ENCODE measurements around the gene ACVR1.

The ACVR1 gene

DNA sequence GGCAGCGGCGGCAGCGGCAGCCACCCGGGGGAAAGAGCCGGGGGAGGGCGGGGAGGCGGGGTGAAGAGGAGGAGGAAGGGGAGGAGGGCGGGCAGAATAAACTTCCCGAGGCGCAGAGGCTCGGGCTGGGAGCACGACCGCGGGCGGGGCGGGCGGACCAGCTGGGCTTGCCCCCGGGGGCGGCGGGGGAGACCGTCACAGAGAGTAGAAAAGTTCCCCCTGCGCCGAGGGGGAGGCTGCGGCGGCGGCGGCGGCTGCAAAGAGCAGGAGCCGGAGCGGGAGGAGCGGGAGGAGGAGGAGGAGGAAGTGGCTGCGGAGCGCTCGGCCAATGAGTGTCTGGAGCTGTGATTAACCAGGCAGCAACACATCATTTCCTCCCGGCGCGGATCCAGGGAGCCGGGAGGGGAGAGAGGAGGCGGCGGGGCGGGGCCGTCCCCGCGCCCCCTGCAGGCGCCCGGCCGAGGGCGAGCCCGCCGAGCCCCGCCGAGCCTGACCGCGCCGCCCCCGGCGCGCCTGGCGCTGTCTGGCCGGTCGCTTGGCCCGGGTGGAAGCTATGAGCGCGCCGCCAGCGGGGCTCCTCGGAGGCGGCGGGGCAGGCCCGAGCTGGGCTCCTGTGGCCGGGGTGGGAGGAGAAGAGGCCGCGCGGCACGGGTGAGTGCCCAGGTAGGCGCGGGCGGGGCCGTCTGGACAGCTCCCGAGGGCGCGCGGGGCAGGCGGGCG is at the start of gene ACVR1:
ACVR1 (minus strand) TSS at position 265 of the 720 bp plus-strand sequence. CDS start 76,837 bp downstream, outside the sequence.
- peak; percentile 50 to 85 (median 71) for DNase-seq (ENCODE audit: low read depth in 3 of 3)

DNA sequence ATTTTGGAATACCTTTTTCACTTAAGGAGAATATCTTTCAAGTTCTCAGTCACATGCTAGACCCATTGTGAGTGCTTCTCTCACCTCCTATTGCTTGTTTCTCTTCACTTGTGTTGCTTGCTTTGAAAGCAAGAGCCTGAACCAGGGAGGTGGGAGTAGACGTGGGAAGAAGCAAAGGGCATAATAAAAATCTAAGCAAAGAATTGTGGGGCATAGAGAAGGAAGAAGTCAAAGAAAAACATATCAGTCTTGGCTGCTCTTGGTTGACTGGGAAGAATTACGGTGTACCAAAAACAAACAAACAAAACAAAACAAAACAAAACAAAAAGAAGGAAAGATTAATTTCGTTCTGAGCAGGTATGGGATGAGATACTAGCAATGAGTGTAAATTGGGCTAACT is 48.9 kb upstream of the ACVR1 start:
- DNase-seq (ENCODE audit: low read depth in 3 of 3), result no peak

GRCh38 chr2:157923598-157924217 is 47.6 kb upstream of the ACVR1 start:
- DNase-seq (ENCODE audit: low read depth in 3 of 3), result no peak

DNA sequence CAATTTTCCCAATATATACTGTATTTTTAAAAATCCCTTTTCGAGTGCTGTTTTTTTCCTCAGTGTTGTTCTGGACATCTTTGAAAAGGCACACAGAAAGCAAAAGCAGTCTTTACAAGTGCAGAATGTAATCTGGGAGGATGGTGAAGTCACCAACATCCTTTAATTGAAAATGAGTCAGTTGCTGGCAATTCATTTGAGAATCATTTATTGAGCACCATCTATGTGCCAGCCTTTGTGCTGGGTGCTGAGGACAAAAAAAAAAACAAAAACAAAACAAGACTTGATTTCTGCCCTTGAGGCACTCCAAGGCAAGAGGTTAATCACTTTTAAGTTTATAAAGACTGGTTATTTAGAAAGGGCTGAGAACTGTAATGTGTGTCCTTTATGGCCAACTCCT is 46.7 kb upstream of the ACVR1 start:
- DNase-seq (ENCODE audit: low read depth in 3 of 3), result no peak

- no peak for DNase-seq (ENCODE audit: low read depth in 3 of 3)
Observed at GRCh38 chr2:157922336-157922735, 46.2 kb upstream of the ACVR1 start.

DNA sequence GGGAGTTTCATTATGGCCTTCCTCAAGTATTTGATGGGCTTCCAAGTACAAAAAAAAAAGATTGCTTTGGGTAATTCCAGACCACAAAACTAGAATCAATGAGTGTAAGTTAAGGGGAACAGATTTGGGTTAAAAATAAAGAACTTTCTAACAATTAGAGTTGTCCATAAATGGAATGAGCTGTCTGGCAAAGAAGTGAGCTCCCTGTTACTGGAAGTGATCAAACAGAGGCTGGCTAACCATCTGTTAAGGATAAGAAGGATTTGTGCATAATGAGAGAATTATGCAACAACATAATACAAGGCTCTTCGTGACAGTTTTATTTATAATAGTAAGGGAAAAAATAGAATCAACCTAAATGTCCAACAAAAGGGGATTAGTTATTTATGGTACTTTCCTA is 44.6 kb upstream of the ACVR1 start:
- no peak for DNase-seq (ENCODE audit: low read depth in 3 of 3)

DNA sequence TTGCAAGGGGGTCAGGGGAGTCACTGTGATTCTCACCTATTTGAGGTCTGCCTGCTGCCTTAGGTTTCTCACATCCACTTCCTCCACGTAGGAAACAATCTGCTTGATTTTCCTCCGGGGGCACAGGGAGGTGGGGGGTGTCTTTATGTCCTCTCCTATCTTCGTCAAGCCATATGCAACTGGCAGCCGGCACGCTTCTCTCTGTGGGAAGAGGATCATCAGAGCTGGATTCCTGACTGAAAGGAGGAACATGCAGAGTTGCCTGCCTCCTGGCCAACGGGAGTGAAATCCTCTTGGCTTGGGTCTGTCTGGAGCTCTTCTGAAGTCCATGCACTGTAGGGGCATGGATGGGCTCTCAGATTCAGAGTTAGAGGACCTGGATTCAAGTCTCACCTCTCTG is 43.1 kb upstream of the ACVR1 start:
- DNase-seq (ENCODE audit: low read depth in 3 of 3), result no peak

- no peak for DNase-seq (ENCODE audit: low read depth in 3 of 3)
Observed at GRCh38 chr2:157918319-157918718, 42.2 kb upstream of the ACVR1 start.

GRCh38 chr2:157911750-157912149 is 35.6 kb upstream of the ACVR1 start:
- DNase-seq (ENCODE audit: low read depth in 3 of 3), result no peak

- no peak for DNase-seq (ENCODE audit: low read depth in 3 of 3)
Observed at GRCh38 chr2:157911246-157911645, 35.1 kb upstream of the ACVR1 start.

DNA sequence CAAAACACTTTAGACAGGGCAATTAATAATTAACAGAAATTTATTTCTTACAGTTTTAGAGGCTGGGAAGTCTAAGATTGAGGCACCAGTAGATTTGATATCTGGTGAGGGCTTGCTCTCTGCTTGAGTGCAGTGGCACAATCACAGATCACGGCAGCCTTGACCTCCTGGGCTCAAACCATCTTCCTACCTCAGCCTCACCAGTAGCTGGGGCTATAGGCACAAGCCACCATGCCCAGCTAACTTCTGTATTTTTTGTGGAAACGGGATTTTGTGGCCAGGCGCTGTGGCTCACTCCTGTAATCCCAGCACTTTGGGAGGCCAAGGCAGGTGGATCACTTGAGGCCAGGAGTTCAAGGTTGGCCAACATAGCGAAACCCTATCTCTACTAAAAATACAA is 29.0 kb upstream of the ACVR1 start:
- no peak for DNase-seq (ENCODE audit: low read depth in 3 of 3)

DNA sequence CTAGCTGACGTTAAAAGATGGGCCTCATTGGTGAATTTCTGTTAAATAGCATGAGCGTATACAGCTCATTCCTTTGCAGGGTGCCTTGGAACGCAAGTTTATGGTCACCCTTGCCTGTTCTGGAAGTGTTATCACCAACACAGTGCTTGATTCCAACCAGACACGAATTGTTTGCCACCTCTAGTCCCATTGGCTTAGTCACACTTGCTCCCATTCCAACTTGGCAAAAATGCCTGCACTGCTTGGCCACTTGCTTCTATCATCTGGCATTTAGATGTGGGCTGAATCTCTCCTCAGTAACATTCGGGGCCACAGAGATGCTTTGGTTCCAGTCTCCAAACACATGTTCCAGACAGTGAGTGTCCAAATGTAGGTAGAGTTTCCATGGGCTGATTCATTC is 27.5 kb upstream of the ACVR1 start:
- no peak for DNase-seq (ENCODE audit: low read depth in 3 of 3)

DNA sequence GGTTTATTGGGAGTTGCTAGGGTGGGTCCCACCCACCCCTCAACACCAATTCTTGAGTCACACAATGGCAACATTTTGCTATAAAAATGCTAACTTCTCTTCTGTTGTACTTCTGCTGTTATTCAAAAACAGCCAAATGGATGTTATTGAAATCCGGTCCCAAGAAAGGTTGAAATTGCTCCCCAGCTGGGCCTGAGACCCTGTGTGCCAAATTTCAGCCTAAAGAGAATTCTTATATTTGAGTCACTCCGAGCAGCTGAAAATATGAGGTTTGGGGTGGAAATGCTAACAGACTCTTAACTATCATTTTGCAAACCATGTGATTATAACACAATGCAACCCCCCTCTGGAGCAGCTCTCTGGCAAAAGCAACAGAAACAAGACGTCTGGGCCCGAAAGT is 27.0 kb upstream of the ACVR1 start:
- DNase-seq (ENCODE audit: low read depth in 3 of 3), result no peak

DNA sequence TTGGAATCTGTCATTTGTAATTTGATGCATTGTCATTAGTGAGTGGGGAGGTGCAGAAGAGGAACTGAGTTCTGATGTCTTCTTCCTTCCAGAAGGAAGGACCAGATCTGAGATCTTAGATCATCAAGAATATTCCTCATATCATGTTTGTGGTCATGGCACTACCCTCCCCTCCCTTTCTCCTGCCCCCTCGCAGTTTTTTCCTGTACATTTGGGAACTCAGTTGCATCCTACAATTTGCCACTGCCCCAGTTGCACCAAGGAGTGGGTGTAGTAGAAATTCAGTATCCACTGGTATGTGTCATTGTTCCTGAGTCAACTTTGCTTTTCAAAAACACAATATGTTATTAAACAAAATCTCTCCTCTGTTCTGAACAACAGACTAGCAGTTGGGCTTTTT is 26.6 kb upstream of the ACVR1 start:
- no peak for DNase-seq (ENCODE audit: low read depth in 3 of 3)

- DNase-seq (ENCODE audit: low read depth in 3 of 3), result no peak
Observed at GRCh38 chr2:157901325-157901724, 25.2 kb upstream of the ACVR1 start.

DNA sequence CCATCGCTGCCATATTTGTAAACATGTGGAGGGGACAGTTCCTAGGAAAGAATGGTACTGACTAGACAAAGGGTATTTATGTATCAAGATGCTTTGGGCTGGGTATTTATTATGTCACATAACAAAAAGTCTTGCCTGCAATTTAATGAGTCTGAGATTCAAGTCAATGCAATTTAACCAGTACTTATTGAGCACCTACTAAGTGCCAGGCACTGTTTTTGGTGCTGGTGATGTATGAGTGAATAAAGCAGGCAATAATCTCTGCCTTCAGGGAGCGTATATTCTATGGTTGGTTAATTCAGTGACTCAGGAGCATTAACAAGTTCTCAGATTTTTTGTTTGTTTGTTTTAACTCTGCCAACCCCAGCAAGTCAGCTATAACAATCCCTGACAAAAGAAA is 24.6 kb upstream of the ACVR1 start:
- DNase-seq (ENCODE audit: low read depth in 3 of 3), result no peak

GRCh38 chr2:157900203-157900602 is 24.1 kb upstream of the ACVR1 start:
- no peak for DNase-seq (ENCODE audit: low read depth in 3 of 3)

GRCh38 chr2:157899125-157899839 is 23.2 kb upstream of the ACVR1 start:
- DNase-seq (ENCODE audit: low read depth in 3 of 3), result no peak

DNA sequence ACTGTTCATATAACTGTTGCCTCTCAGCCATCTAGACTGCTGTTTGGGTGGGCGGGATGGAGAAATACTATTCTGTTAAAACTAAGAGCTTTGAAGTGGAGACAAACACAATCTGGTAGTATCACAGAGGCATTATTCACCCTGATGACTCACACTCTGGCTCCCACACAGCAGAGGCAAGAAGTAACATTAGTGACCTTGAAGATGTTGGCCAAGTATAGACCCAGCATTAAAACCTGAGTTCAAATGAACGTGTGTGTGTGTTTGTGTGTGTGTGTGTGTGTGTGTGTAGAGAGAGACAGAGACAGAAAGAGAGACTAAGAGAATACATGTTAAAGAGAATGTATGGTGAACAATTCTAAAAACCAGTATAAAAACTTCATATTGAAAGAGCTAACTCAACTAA is 22.5 kb upstream of the ACVR1 start:
- peak; percentile 47 to 72 (median 59) for DNase-seq (ENCODE audit: low read depth in 3 of 3)

GRCh38 chr2:157897106-157897971 is 21.2 kb upstream of the ACVR1 start:
- DNase-seq (ENCODE audit: low read depth in 3 of 3), result peak in 1 of 3 experiments; percentile 37

DNA sequence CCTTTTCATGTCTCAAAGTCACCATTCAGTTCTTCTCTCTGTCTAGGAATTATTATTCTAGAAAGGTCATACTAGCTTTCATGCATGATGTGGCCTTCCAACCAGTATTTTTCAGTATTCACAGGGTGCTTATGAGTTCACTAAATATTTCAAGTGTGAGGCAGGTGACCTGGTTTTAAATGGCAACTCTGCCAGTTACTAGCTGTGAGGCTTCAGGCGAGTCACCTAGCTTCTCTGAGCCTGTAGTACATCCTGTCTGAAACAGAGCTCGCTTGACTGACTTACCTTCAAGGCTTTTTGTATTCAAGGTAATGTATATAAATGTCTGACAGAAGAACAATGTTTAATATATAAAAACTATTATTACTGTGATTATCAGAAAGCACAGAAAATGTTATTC is 19.4 kb upstream of the ACVR1 start:
- no peak for DNase-seq (ENCODE audit: low read depth in 3 of 3)
